A549 (cell line): ENCODE results near the gene EFNA3. TPM values are rescaled to one million over a fixed set of nuclear protein-coding genes. Genes with fewer than 3 reads are reported as not detected.

Experiments used
- ATAC-seq, 2 experiments: fragments of 200-7000 bp in 1 of 2; fragments of >200 bp in 1 of 2; cut with Nextera tagmentation in 1 of 2; cut with Tn5 transposase in 1 of 2; 3 replicates each; pipeline versions ENCODE4 v1.8.0 to v1.9.1; 2018 to 2020; ENCODE audit warnings: mild to moderate bottlenecking in 1 of 2, moderate library complexity in 1 of 2
- CTCF ChIA-PET: fragments of 300-600 bp; sonication (Branson Sonifier 250); formaldehyde crosslinking; extraction: SDS; loops from one replicate; lab custom pipeline; 2021; ENCODE audit warnings: antibody characterized with exemption, inconsistent platforms; lab: Yijun Ruan, JAX
- POLR2A ChIA-PET: fragments of 350-600 bp; formaldehyde crosslinking; extraction: SDS; loops from one replicate; lab custom pipeline; 2021; ENCODE audit warnings: antibody characterized with exemption, inconsistent platforms; lab: Yijun Ruan, JAX
- DNase-seq, 2 experiments: peaks; one replicate each; pipeline versions ENCODE4 v3.0.0 to v3.0.0-alpha.2; 2011 to 2016; ENCODE audit warnings: low read depth in 1 of 2, low spot score in 1 of 2
- FAIRE-seq: peaks from 2 replicates; lab custom pipeline; 2011; peaks lifted over from hg19 to GRCh38; lab: Jason Lieb, UNC
- H3K27ac ChIP-seq, 2 experiments: fragments of >200 bp; sonication (Bioruptor Twin); formaldehyde crosslinking; 3 replicates each; pipeline ENCODE4 v1.5.1; 2016 to 2017
- H3K4me1 ChIP-seq: fragments of >200 bp; sonication (Bioruptor Twin); formaldehyde crosslinking; 3 replicates; pipeline ENCODE4 v1.6.1; 2016
- H3K4me2 ChIP-seq: fragments of >200 bp; sonication (Bioruptor Twin); formaldehyde crosslinking; 3 replicates; pipeline ENCODE4 v1.6.1; 2016
- H3K4me3 ChIP-seq: fragments of >200 bp; sonication (Bioruptor Twin); formaldehyde crosslinking; 3 replicates; pipeline ENCODE4 v1.5.1; 2016
- H3K9me3 ChIP-seq: fragments of >200 bp; sonication (Bioruptor Twin); formaldehyde crosslinking; 3 replicates; pipeline ENCODE4 v1.6.1; 2016
- ATOH8 ChIP-seq: fragments of 250-450 bp; sonication (Bioruptor Pico); IDR thresholded peaks from 2 replicates; pipeline ENCODE4 v1.5.0; 2020; ENCODE audit warnings: low read depth, mild to moderate bottlenecking, moderate library complexity
- BHLHE40 ChIP-seq: IDR thresholded peaks from 2 replicates; pipeline ENCODE4 v1.6.1; 2012; ENCODE audit warnings: low read depth, low read length, inconsistent platforms
- CBX2 ChIP-seq: fragments of 200-600 bp; sonication (generic); IDR thresholded peaks from 2 replicates; pipeline ENCODE4 v1.6.1; 2016; ENCODE audit warnings: low read depth, mild to moderate bottlenecking, borderline replicate concordance
- CTCF ChIP-seq: fragments of >200 bp; sonication (Bioruptor Twin); formaldehyde crosslinking; IDR thresholded peaks from 3 replicates; pipeline ENCODE4 v1.5.1; 2016
- EHF ChIP-seq: fragments of 250-450 bp; sonication (Bioruptor Pico); IDR thresholded peaks from 2 replicates; pipeline ENCODE4 v1.5.0; 2020; ENCODE audit warnings: mild to moderate bottlenecking
- FOSB ChIP-seq: fragments of 250-450 bp; sonication (Bioruptor Pico); IDR thresholded peaks from 2 replicates; pipeline ENCODE4 v1.5.0; 2020; ENCODE audit warnings: mild to moderate bottlenecking, moderate library complexity
- FOSL2 ChIP-seq, 2 experiments: fragments of 450-650 bp in 1 of 2; fragments of >200 bp in 1 of 2; sonication (Bioruptor Twin) in 1 of 2; formaldehyde crosslinking; IDR thresholded peaks; 2 replicates each; pipeline versions ENCODE4 v1.5.0 to v1.6.1; 2016 to 2020; ENCODE audit warnings: mild to moderate bottlenecking in 1 of 2, moderate library complexity in 1 of 2
- FOXS1 ChIP-seq: fragments of 250-450 bp; sonication (Bioruptor Pico); IDR thresholded peaks from 2 replicates; pipeline ENCODE4 v1.5.0; 2020; ENCODE audit warnings: mild to moderate bottlenecking, moderate library complexity
- GATA3 ChIP-seq: IDR thresholded peaks from 2 replicates; pipeline ENCODE4 v1.6.1; 2012; ENCODE audit warnings: borderline replicate concordance
- HMGXB4 ChIP-seq: fragments of 250-450 bp; sonication (Bioruptor Pico); IDR thresholded peaks from 2 replicates; pipeline ENCODE4 v1.5.0; 2021; ENCODE audit warnings: mild to moderate bottlenecking, moderate library complexity, borderline replicate concordance
- HOXB5 ChIP-seq: fragments of 250-450 bp; sonication (Bioruptor Pico); IDR thresholded peaks from 2 replicates; pipeline ENCODE4 v1.5.0; 2020; ENCODE audit warnings: mild to moderate bottlenecking, moderate library complexity
- MAZ ChIP-seq: fragments of 150-350 bp; IDR thresholded peaks from 2 replicates; pipeline ENCODE4 v1.6.1; 2014; ENCODE audit warnings: antibody characterized with exemption, low read depth, low read length, borderline replicate concordance
- NPAS2 ChIP-seq: fragments of 250-450 bp; sonication (Bioruptor Pico); IDR thresholded peaks from 2 replicates; pipeline ENCODE4 v1.8.0; 2022; ENCODE audit warnings: mild to moderate bottlenecking, moderate library complexity, borderline replicate concordance
- NR3C1 ChIP-seq: fragments of >200 bp; sonication (Bioruptor Twin); formaldehyde crosslinking; IDR thresholded peaks from 3 replicates; pipeline ENCODE4 v1.6.1; 2017
- PBX3 ChIP-seq: IDR thresholded peaks from 2 replicates; pipeline ENCODE4 v1.6.1; 2012
- POLR2AphosphoS2 ChIP-seq: conservative IDR thresholded peaks from 2 replicates; pipeline ENCODE4 v1.6.1; 2012; ENCODE audit warnings: low read length, improper control_type of control experiment, inconsistent platforms
- RARB ChIP-seq: fragments of 250-450 bp; sonication (Bioruptor Pico); IDR thresholded peaks from 2 replicates; pipeline ENCODE4 v1.8.0; 2021; ENCODE audit warnings: mild to moderate bottlenecking, moderate library complexity
- RNF2 ChIP-seq: fragments of 200-600 bp; sonication (generic); IDR thresholded peaks from 2 replicates; pipeline ENCODE4 v1.6.1; 2016; ENCODE audit warnings: low read depth, mild to moderate bottlenecking, antibody characterized with exemption, moderate library complexity, borderline replicate concordance
- SMC3 ChIP-seq: fragments of >200 bp; sonication (Bioruptor Twin); formaldehyde crosslinking; IDR thresholded peaks from 3 replicates; pipeline ENCODE4 v1.6.1; 2018; ENCODE audit warnings: inconsistent platforms
- TFCP2L1 ChIP-seq: fragments of 250-450 bp; sonication (Bioruptor Pico); IDR thresholded peaks from 2 replicates; pipeline ENCODE4 v1.5.0; 2021; ENCODE audit warnings: mild to moderate bottlenecking
- TP53 ChIP-seq: fragments of 250-450 bp; sonication (Bioruptor Pico); IDR thresholded peaks from 2 replicates; pipeline ENCODE4 v1.5.0; 2021; ENCODE audit warnings: mild to moderate bottlenecking, moderate library complexity
- ZFP36 ChIP-seq: fragments of 450-650 bp; IDR thresholded peaks from 2 replicates; pipeline ENCODE4 v1.6.1; 2014; ENCODE audit warnings: borderline replicate concordance; ENCODE audit not compliant: partially characterized antibody
- WGBS: methylation state at CpG from one replicate; pipeline ENCODE4 v1.1.6; 2017; ENCODE audit errors: missing lambda C conversion rate; 5-methylcytosine and 5-hydroxymethylcytosine counted together
- polyA plus RNA-seq, 4 experiments: library from polyadenylated mRNA; depleted of rRNA in 3 of 4; stranded (reverse); fragments of >200 nt; fragmentation: RNase III in 1 of 4; extraction: RNeasy Plus Mini Kit Qiagen cat#74134 plus additional on column Dnase treatment in 1 of 4; gene quantifications; 2 replicates in 3 of 4; 3 replicates in 1 of 4; pipeline ENCODE4 v1.2.3, GENCODE V29; 2011 to 2017

EFNA3 gene
- polyA plus RNA-seq, 2 of the 4 experiments (the other 2 are of a cell fraction): 1.9 to 2.7 TPM

- TF ChIP-seq PBX3: no peak
- TF ChIP-seq EHF: no peak
- no peak for TF ChIP-seq ZFP36
- no peak for TF ChIP-seq NPAS2
- no peak for TF ChIP-seq POLR2AphosphoS2
- peak; percentile 73 for TF ChIP-seq CTCF
These were observed 33.6 kb upstream of the EFNA3 start (continued) for GRCh38 chr1:155044812-155045657.

GRCh38 chr1:155048449-155049334 lies 29.9 kb upstream of the EFNA3 start:
- no peak overlapping the region for H3K4me3 ChIP-seq
- TF ChIP-seq TFCP2L1: no peak
- no peak for TF ChIP-seq GATA3
- no peak for TF ChIP-seq NR3C1
- TF ChIP-seq HMGXB4: no peak
- no peak for TF ChIP-seq CBX2
- TF ChIP-seq, all 56 proteins: peak for 0
- H3K4me1 ChIP-seq: peaks cover 43% of the 10 kb centered on the region
- 93% methylated on average over 8 of the region's 8 CpGs for WGBS
- H3K9me3 ChIP-seq: no peaks in the 10 kb centered on the region
- ChIA-PET CTCF (interaction anchor here (1.0 to 5.9 kb wide), 3 partner anchors 37 to 127 kb away, joined by 3 to 36 read pairs (median 4); no protein-coding TSS in a partner anchor), POLR2A (no interaction called here)
- DNase-seq: no peak
- ATAC-seq: no peak
- FAIRE-seq: no peak
- no peak overlapping the region; a peak in 1 of 6 replicates for H3K27ac ChIP-seq
- no peak overlapping the region for H3K4me2 ChIP-seq

- H3K4me3 ChIP-seq: peak overlapping the region; percentile 94
- H3K4me2 ChIP-seq: peak overlapping the region; percentile 97
- ATAC-seq (no peak), FAIRE-seq (no peak), DNase-seq (no peak)
- 22% methylated on average over 10 of the region's 10 CpGs for WGBS
- H3K4me1 ChIP-seq: peaks cover 30% of the 10 kb centered on the region
- peak overlapping the region; percentile 93 to 94 for H3K27ac ChIP-seq
- TF ChIP-seq SMC3: no peak
- TF ChIP-seq FOSL2 (IDR thresholded peaks at IDR 0.05): no peak
- no peak for TF ChIP-seq FOSL2 (CRISPR knock-in tag; IDR thresholded peaks at IDR 0.05)
- TF ChIP-seq FOXS1 (CRISPR knock-in tag): peak; percentile 46; the same call in 1 of the 2 replicates
- peak; percentile 73; the same call in 1 of the 2 replicates for TF ChIP-seq HOXB5 (CRISPR knock-in tag)
- TF ChIP-seq FOSB (CRISPR knock-in tag): no peak
- TF ChIP-seq RARB (CRISPR knock-in tag): no peak
- TF ChIP-seq ATOH8 (CRISPR knock-in tag): peak; percentile 75; the same call in 1 of the 2 replicates
- TF ChIP-seq MAZ: no peak
- no peak for TF ChIP-seq GATA3
- TF ChIP-seq BHLHE40: no peak
- TF ChIP-seq TP53 (CRISPR knock-in tag): no peak
- TF ChIP-seq PBX3: no peak
- TF ChIP-seq RNF2: no peak
- TF ChIP-seq, all 56 proteins: peak for 3
- ChIA-PET CTCF (interaction anchor here (1.0 to 27.3 kb wide), 10 partner anchors 11 to 446 kb away, joined by 3 to 350 read pairs (median 3); partner anchors contain the start of genes EFNA3, EFNA4 and KRTCAP2), POLR2A (interaction anchor here (1.2 to 1.4 kb wide), 4 partner anchors 10 to 76 kb away, joined by 3 to 6 read pairs (median 3); no protein-coding TSS in a partner anchor)
- no peaks in the 10 kb centered on the region for H3K9me3 ChIP-seq
These were observed 28.7 kb upstream of the EFNA3 start for GRCh38 chr1:155049651-155050559.
